Measurements from ENCODE around the gene TRAPPC11.
"Not testable (repeated sequence)": the region's sequence is repeated elsewhere in the genome, so short reads cannot be mapped to it uniquely, and the experiment has no call there.

The TRAPPC11 gene

DNA sequence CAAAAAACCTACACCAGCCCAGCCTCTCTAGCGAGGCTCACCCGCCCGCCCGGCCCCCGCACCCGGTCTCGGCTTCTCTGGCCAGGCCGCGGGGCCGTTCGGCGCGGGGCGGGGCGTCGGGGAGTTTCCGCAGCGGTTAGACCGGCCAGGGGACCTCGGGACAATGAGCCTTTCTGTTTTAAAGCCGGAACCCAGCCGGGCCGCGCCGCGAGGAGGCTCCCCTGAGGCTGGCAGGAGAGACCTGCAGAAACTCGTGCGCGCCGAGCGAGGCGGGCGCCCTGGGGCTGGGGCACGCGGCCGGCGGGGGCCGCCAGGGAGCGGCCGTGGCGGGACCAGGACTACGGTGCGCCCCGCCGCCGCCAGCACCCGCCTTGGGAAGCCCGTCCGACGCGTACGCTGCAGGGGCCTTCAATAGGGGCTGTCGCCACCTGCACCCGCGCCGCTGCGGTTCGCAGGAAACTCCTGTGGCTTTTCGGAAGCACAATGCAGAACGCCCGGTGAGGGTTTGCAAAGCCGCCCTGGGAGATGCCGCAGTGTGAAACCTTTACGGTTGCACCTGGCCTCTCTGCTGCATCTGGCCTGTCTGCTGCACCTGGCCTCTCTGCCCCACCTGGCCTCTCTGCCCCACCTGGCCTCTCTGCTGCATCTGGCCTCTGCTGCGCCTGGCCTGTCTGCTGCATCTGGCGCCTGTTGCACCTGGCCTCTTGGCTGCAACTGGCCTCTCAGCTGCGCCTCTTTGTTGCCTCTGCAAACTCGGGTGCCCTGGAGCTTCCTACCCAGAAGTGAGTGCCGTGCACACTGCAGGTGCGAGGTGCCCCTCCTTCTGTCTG is 63.9 kb downstream of the TRAPPC11 start:
- peak; percentile 46 for DNase-seq

DNA sequence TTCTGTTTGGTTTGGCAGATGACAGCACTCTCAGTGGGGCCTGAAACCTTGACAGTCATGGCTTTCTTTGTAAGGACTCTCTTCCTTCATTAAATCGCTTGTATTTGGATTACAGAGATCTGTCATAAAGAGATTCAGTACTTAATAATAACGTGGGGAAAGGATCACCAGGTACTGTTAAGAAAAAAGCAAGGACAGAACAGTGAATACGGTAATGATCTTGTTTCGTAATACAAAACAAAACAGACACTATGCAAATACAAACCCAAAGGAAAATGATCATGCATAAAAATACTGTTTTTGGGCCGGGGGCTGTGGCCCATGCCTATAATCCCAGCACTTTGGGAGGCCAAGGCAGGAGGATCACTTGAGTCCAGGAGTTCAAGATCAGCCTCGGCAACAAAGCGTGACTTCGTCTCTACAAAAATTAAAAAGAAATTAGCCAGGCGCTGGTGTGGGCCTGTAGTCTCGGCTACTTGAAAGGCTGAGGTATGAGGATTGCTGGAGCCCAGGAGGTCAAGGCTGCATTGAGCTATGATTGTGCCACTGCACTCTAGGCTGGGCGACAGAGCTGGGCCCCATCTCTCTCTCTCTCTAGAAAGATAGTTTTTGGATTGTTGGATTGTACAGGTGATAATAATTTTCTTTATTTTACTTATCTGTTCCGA is 64.6 kb downstream of the TRAPPC11 start:
- DNase-seq = no peak

DNA sequence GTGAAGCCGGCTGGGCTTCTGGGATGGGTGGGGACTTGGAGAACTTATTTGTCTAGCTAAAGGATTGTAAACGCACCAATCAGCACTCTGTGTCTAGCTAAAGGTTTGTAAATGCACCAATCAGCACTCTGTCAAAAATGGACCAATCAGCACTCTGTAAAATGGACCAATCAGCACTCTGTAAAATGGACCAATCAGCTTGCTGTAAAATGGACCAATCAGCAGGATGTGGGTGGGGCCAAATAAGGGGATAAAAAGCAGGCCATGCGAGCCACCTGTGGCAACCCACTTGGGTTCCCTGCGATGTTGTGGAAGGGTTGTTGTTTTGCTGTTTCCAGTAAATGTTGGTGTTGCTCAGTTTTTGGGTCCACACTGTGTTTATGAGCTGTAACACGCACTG is 66.5 kb downstream of the TRAPPC11 start:
- DNase-seq = not testable (repeated sequence)

DNA sequence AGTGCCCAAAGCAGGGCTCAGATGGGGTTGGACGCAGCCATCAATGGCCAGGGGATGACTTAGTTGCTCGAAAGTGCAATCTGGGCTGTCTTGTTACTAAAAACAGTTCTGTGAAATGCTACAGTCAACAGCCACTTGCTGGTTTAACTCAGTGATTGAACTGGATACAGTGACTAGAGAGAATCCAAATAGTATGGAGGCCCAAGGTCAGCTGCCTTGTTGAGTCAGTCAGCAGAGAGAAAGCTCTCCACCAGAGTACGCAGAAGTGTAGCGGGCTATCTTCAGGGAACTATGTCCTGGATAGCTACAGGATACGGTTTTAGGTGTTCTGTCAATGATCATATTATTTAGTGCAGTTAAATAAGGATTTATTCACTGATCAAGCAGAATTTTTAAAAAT is 68.4 kb downstream of the TRAPPC11 start:
- no peak for DNase-seq

DNA sequence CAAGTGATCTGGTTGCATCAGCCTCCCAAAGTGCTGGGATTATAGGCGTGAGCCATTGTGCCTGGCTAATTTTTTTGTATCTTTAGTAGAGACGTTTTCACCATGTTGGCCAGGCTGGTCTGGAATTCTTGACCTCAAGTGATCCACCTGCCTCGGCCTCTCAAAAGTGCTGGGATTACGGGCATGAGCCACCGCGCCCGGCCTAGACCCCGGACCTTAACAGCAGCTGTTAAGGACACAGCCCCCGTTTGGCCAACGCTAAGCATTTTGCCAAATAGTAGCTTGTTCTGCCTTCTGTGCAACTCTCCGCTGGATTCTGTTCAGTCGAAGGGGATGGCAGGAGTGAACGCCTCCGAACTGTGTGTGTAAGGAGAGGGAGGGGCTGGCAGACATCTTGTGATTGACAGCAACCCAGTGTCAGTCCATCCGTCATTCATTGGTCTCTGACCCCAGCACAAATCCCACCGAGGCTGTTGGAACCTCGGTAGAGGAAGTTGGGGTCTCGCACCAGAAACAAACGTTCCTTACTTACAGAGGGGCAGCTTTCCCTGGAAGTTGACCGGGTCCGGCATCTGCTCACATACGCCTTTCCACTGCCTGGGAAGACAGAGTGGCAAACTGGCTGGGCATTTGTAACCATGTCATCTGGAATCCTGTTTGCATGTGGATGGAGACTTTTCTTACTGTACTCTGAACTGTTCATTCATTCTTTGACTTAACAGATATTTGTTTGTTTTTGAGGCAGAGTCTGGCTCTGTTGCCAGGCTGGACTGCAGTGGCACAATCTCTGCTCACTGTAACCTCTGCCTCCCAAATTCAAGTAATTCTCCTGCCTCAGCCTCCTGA is 69.4 kb downstream of the TRAPPC11 start:
- DNase-seq = no peak

DNA sequence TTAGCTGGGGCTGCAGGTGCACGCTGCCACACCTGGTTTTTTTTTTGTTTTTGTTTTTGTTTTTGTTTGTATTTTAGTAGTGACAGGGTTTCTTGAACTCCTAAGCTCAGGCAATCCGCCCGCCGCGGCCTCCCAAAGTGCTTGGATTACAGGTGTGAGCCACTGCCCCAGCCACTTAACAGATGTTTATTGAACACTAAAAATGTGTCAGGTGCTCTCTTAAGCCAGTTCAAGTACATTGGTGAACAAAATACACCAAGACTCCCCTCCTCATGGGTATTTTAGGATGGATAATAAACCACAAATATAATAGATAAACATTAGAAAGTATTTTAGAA is 69.9 kb downstream of the TRAPPC11 start:
- no peak for DNase-seq

DNA sequence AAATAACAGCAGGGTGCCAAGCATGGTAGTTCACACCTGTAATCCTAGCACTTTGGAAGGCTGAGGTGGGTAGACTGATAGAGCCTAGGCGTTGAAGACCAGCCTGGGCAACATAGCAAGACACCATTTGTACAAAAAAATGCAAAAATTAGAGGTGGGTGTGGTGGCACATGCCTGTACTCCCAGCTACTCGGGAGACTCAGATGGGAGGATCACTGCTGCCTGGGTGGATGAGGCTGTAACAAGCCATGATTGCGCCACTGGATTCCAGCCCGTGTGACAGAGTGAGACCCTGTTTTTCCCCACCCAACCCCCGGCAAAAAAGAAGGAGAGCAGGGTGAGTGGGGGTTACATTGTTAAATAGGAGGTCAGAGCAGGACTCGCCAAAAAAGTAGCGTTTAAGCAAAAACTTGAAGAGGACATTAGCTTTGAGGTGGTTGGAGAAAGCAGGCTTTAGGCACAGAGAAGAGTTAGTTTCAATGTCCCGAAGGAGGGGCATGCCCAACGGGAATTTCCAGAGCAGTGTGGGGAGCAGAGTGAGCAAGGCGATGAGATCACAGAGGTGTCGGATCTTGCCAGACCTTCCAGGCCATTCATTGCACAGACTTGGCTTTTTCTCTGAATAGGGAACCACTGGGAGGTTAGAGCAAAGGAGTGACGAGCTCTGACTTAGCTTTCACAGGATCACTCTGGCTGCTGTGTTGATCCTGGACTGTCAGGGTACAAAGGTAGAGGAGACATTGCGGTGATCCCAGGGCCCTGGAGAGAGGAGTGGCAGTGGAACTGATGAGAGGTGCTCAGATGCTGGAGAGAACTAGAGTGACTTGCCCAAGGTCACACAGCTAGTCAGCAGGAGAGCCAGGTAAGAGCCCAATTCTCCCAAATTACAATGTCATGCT is 70.6 kb downstream of the TRAPPC11 start:
- no peak for DNase-seq

DNA sequence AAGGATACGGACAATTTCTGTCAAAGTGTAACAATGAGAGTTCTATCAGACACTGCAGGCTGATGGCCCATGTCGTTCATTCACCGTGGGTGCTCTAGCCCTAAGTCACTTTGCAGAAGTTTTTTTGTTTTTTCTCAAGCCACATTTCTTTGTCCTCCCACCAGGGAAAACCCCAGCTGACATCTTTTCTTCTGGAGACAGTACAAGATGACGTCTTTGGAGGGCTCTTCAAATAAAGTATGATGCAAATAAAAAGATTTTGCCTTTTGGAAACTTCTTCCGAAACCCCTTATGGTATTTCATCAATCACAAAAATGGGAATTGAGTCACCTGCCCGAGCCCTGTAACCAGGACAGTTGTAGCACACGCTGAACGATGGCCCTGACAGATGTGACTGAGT is 73.2 kb downstream of the TRAPPC11 start:
- DNase-seq = no peak

DNA sequence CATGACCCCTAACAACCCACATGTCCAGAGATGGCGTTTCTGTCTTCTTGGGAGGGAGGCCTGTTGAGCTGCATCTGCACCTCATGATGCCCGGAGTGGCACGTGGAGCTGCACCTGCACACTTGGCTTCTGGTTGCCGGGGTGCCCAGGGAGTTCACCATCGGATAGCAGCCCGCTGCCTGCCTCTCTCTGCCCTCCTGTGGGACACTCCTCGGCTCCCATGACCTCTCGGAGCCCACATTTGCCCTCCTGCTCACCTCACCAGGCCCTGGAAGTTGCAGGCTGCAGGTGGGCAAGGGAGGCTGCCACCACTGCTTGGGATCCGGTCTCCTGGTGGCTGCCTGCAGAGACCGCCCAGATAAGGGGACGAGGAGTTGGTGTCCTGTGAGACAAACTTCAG is 74.1 kb downstream of the TRAPPC11 start:
- no peak for DNase-seq

DNA sequence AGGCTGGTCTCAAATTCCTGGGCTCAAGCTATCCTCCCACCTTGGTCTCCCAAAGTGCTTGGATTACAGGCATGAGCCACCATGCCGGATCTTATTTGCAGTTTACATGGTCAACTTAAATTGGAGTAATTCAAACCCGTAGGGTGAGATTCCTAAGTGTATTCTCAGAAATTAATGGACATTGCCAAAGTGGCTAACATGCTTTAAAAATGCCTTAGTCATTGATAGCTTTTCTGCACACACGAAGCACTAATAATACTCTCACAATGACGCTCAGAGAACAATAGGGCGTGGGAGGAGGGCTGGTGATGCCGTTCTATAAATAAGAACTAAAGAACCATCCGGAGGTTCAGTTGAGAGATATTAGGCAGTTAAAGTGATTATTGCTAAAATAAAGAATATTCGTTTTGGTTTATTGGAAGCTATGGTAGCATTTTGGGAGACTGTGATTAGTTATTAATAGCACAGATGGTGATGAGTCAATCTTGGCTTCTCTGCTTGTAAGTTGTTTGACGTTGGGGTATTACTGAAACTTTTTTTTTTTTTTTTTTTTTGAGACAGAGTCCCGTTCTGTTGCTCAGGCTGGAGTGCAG is 79.1 kb downstream of the TRAPPC11 start:
- DNase-seq = no peak

DNA sequence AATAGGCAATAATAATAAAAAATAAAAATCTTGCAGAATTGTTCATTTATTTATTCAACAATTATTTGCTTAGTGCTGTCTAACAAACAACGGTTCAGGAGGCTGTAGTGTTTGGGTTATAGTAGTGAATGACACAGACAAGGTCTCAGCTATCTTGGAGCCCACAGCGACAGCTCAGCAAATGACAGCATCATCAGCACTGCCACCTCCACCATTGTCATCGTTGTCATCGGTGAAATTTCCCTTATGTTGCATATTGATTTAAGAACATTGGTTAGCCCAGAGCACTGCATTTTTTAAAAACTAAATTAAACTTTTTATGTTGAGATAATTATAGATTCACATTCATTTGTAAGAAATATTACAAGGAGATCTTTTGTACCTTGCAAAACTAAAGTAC is 79.9 kb downstream of the TRAPPC11 start:
- DNase-seq = no peak

DNA sequence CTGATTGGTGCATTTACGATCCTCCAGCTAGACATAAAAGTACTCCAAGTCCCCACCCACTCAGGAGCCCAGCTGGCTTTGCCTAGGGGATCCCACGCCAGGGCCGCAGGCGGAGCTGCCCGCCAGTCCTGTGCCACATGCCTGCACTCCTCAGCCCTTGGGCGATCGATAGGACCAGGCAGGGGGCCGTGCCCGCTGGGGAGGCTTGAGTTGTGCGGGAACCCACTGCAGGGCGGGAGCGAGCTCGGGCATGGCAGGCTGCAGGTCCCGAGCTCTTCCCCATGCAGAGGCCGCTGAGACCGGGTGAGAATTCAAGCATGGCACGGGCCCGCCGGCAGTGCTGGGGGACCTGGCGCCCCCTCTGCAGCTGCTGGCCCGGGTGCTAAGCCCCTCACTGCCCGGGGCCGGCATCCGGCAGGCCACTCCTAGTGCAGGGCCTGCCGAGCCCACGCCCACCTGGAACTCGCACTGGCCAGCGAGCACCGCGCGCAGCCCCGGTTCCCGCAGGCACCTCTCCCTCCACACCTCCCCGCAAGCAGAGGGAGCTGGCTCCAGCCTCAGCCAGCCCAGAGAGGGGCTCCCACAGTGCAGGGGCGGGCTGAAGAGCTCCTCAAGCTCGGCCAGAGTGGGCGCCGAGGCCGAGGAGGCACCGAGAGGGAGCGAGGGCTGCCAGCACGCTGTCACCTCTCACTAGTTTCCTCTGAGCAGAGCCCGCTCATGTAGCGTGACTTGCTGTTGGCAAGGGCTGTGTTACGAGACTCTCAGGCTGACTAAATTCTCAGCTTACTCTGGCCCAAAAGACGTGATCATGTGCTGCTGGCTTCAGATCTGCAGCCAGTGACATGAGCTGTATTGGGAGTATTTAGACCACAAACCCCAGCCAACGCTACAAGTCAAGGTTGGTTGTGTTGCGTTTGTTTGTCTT is 87.5 kb downstream of the TRAPPC11 start:
- DNase-seq = no peak

DNA sequence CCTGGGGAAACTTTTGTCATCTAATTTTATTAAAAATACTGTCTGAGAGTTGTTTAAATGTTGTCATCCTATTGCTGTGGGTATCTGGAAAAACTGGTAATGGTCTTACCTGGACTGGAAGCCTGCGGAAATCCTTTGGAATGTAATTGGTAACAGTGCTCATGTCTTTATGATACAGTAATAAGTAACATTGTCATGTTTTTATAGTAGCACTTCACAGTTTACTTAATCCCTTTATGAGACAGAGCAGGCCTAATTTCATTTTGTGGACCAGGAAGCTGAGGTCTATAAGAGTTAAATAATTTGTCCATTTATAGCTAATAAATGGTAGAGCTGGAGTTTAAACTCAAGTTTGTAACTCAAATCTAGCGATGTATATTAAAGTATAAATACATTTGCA is 88.3 kb downstream of the TRAPPC11 start:
- no peak for DNase-seq

DNA sequence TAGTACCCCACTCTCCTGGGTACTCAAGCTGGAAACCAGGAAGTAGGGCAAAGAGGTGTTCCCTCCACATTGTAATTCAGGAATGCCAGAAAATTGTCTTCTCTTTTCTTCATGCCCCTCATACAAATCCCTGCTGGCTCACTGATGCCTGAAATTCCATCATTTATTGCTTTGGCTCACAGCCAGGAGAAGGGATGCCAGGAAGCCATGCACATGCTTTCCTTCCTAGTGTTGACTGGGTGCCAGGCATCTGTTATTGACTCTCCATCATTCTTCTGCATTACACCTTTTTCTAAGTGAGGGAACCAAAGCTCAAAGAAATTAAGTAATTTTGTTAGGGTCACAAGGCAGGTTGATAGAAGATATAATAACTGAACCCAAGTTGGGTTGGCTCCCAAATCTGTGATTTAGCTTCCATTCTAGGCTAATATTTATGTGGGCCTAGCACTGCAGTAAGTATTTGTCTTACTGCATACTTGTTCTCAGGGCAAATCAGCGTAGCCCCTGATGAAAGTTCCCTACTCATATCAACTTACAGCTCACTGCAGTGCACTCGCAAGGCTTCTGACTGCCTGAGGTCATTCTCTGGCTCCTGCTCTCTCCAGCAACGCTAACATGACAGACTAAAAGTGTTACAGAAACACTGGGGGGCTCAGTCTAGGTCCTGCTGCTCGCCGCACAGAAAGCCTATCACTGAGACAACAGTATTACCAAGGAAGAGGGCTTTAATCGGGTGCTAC is 89.0 kb downstream of the TRAPPC11 start:
- DNase-seq = no peak

DNA sequence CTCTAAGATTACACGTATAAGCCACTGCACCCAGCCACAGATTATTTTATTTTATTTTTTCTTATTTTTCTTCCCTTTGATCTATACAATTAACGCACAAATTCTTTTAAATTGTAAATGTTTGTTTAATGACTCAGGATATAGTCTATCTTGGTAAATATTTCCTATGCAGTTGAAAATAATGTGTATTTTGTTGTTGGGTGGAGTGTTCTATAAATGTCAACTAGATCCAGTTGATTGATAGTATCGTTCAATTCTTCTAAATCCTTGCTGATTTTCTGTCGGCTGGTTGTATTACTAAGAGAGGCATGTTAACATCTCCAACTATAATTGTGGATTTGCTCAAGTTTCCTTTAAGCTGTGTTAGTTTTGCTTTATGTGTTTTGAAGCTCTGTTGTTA is 92.0 kb downstream of the TRAPPC11 start:
- no peak for DNase-seq

DNA sequence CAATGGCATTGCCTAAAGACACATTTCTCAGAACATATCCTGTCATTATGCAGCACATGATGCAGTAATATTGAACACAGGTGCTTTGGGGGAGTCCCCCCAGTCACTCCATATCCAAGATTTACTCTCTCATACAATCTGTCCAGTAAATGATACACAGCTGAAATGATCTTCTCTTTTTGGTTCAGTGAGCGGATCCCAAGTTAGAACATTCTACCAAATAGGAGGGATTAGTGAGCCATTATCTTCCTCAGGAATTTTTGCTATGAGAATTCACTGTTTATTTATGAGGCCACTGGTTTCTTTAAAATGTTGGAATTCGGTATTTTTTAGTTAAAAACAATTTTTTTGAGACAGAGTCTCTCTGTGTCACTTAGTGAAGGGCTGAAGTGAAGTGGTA is 96.5 kb downstream of the TRAPPC11 start:
- no peak for DNase-seq

DNA sequence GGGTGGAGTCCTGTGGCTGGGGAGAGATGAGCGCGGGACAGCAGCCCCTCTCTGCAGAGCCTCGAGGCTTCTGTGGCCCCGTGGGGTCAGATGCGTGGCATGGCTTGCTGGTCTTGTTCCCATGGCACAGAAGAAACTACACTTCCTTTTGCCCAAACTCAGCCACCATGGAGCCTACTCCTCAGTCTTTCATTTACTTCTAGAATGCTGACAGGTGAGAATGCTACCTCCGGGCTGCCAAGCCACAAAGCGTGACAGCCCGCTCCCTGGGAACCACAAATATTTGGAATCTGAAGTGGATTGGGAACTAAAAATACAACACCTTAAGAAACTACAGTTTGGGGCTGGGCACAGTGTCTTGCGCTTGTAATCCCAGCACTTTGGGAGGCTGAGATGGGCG is 98.0 kb downstream of the TRAPPC11 start:
- DNase-seq = no peak

DNA sequence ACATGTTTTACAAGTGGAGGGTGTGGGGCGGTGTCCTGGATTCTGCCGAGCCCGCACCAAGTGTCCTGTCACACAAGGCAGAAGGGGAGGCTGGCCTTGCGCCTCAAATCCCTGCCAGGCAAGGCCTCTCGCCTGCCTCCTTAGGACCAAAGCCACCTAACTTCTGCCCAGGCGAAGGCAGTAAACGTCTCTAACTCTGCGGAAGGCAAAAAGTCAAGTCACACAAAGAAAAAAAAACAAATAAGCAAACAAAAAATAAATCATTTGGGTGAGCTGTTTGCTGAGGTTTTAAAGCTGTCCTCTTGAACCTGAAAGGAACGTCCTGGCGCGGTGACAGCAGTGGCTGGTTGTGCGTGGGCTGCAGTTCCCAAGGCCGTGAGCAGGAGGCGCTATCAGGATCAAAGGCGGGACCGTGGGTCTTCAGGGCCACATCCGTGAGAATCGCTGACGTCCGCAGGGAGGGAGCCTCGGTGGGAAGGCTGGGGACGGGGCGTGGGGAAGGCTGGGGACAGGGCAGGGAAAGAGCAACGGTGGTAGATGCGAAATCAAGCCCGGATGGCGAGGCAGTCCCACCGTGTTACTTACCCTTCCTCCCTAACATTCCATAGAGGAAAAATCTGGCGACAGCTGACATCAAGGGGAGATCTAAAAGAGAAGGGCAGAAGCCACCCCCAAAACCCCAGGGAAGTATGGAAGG is 99.1 kb downstream of the TRAPPC11 start:
- no peak for DNase-seq

DNA sequence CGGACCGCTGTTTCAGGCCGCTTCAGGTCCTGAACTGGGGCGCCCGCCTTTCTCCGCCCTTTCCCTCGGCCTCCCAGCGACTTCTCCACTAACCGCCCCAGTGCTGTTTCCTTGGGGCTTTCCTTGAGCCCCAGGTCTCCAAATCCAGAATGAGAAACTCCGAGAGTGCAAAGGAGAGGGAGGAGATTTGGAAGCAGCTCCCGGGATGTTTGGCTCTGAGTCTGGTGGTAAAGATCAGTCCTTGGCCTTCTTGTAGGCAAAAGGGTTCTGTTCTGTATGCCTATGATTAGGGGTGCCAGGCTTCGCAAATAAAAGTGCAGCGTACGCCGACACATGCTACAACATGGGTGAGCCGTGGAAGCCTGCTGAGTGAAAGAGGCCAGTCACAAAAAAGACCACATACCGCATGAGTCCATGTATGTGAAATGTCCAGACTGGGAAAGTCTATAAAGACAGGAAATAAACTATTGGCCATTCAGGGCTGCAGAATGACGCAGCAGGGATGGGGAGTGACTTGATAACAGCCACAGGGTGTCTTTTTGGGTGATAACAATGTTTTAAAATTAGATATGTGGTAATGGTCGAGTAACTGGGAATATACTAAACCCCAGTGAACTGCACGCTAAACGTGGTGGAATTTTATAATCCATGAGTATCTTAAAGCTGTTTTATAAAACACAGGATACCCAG is 99.8 kb downstream of the TRAPPC11 start:
- no peak for DNase-seq

Data from activated naive CD4-positive, alpha-beta T cell treated with Interleukin-2 at 50 U/mL for 16 hours (primary cell).